ENCODE results near the gene PPAN. TPM values are rescaled to one million over a fixed set of nuclear protein-coding genes. Genes with fewer than 3 reads are reported as not detected.

PPAN gene
- total RNA-seq, 1 experiment from 2014 or later, result 101 TPM

- Histone ChIP-seq H2AFZ (ENCODE audit: low read depth, low read length, poor library complexity, severe bottlenecking) (no peak overlapping the region), H3K9me3 (ENCODE audit: control insufficient read depth in 1 of 2, insufficient read depth in 1 of 2, low read depth in 1 of 2, low read length in 2 of 2) (no peaks in the 10 kb centered on the region), H3K79me2 (ENCODE audit: insufficient read depth, low read length) (no peaks in the 10 kb centered on the region), H3K9ac (ENCODE audit: low read length) (no peak overlapping the region), H3K27me3 (ENCODE audit: insufficient read depth, low read length) (no peaks in the 10 kb centered on the region), H3K27ac (ENCODE audit: low read depth, low read length) (no peak overlapping the region), H4K20me1 (ENCODE audit: insufficient read depth) (no peaks in the 10 kb centered on the region), H3K9me2 (ENCODE audit: insufficient read depth) (no peaks in the 10 kb centered on the region), H3K4me2 (ENCODE audit: low read length) (no peak overlapping the region), H3K36me3 (ENCODE audit: control insufficient read depth in 1 of 2, insufficient read depth in 2 of 2, low read length in 2 of 2) (peaks cover 33 to 69% of the 10 kb centered on the region in 2 experiments; a peak in 3 of 4 replicates), H3K4me1 (ENCODE audit: control insufficient read depth in 1 of 2, insufficient read depth in 2 of 2, low read length in 2 of 2) (peaks cover 0 to 6% of the 10 kb centered on the region in 2 experiments; a peak in 2 of 4 replicates), H3K4me3 (replicated peaks in 1 of 2; ENCODE audit: low read depth in 1 of 2, low read length in 2 of 2) (no peak overlapping the region)
- ChIA-PET RAD21 (ENCODE audit: low non-redundant PET in 1 of 2, low total read pairs in 2 of 2, uncharacterized antibody in 2 of 2, unreplicated experiment in 2 of 2) (interaction anchor here in 1 of 2 experiments (0.6 kb wide), 1 partner anchor 114 kb away, joined by 5 read pairs; no protein-coding TSS in a partner anchor), POLR2A (no interaction called here), CTCF (no interaction called here)
- TF ChIP-seq EZH2 (IDR thresholded peaks at IDR 0.05), result no peak
- ATAC-seq, result 0 out of 2 replicates have a peak, but pooled peaks have one; percentile 6
- intact Hi-C loops (cut with micrococcal nuclease), result no loop called here
- no peak for DNase-seq (ENCODE audit: low read depth, low spot score)
- BruUV-seq (replicated peaks), result no TSS peak
Measured at GRCh38 chr19:10135551-10136334, 29.6 kb downstream of the PPAN start.

GRCh38 chr19:10136936-10137335 lies 30.8 kb downstream of the PPAN start:
- H3K36me3 ChIP-seq (ENCODE audit: control insufficient read depth in 1 of 2, insufficient read depth in 2 of 2, low read length in 2 of 2), result peaks cover 43 to 76% of the 10 kb centered on the region in 2 experiments
- intact Hi-C loops (cut with micrococcal nuclease), result no loop called here
- ATAC-seq, result no peak
- H3K27ac ChIP-seq (ENCODE audit: low read depth, low read length), result no peak overlapping the region
- no peak overlapping the region for H3K4me3 ChIP-seq (replicated peaks in 1 of 2; ENCODE audit: low read depth in 1 of 2, low read length in 2 of 2)
- BruUV-seq (replicated peaks), result no TSS peak
- H2AFZ ChIP-seq (ENCODE audit: low read depth, low read length, poor library complexity, severe bottlenecking), result no peak overlapping the region
- H3K4me2 ChIP-seq (ENCODE audit: low read length), result no peak overlapping the region
- peaks cover 0 to 2% of the 10 kb centered on the region in 2 experiments; a peak in 2 of 4 replicates for H3K4me1 ChIP-seq (ENCODE audit: control insufficient read depth in 1 of 2, insufficient read depth in 2 of 2, low read length in 2 of 2)
- no peaks in the 10 kb centered on the region for H3K27me3 ChIP-seq (ENCODE audit: insufficient read depth, low read length)
- no peaks in the 10 kb centered on the region; the same call in 1 of the 2 replicates for H3K79me2 ChIP-seq (ENCODE audit: insufficient read depth, low read length)
- H3K9me2 ChIP-seq (ENCODE audit: insufficient read depth), result no peaks in the 10 kb centered on the region
- H3K9ac ChIP-seq (ENCODE audit: low read length), result no peak overlapping the region
- POLR2A ChIA-PET, result no interaction called here
- RAD21 ChIA-PET (ENCODE audit: low non-redundant PET in 1 of 2, low total read pairs in 2 of 2, uncharacterized antibody in 2 of 2, unreplicated experiment in 2 of 2), result no interaction called here
- no peaks in the 10 kb centered on the region for H4K20me1 ChIP-seq (ENCODE audit: insufficient read depth)
- CTCF ChIA-PET, result no interaction called here
- no peak for DNase-seq (ENCODE audit: low read depth, low spot score)
- no peaks in the 10 kb centered on the region for H3K9me3 ChIP-seq (ENCODE audit: control insufficient read depth in 1 of 2, insufficient read depth in 1 of 2, low read depth in 1 of 2, low read length in 2 of 2)
- TF ChIP-seq MAX (IDR thresholded peaks at IDR 0.05), result no peak
- no peak for TF ChIP-seq EGR1 (IDR thresholded peaks at IDR 0.05; ENCODE audit: low read depth)
- TF ChIP-seq EZH2 (IDR thresholded peaks at IDR 0.05), result no peak
- no peak for TF ChIP-seq ZFX (IDR thresholded peaks at IDR 0.05)
- TF ChIP-seq CEBPB (IDR thresholded peaks at IDR 0.05; ENCODE audit: low read depth), result no peak
- TF ChIP-seq RAD21 (IDR thresholded peaks at IDR 0.05; ENCODE audit: low read depth), result no peak
- no peak for TF ChIP-seq ATF3 (IDR thresholded peaks at IDR 0.05)
- no peak for TF ChIP-seq YY1 (IDR thresholded peaks at IDR 0.05; ENCODE audit: extremely low read depth, insufficient replicate concordance, low read depth, low read length)
- no peak for TF ChIP-seq ELF1 (IDR thresholded peaks at IDR 0.05; ENCODE audit: borderline replicate concordance, low read depth)
- no peak for TF ChIP-seq EZH2phosphoT487 (IDR thresholded peaks at IDR 0.05; ENCODE audit: borderline replicate concordance)
- no peak for TF ChIP-seq ZNF274 (IDR thresholded peaks at IDR 0.05; ENCODE audit: low read depth, low read length)
- TF ChIP-seq FOSL1 (IDR thresholded peaks at IDR 0.05; ENCODE audit: low read depth), result no peak
- TF ChIP-seq SP1 (IDR thresholded peaks at IDR 0.05; ENCODE audit: low read depth), result no peak
- no peak for TF ChIP-seq CBX3 (IDR thresholded peaks at IDR 0.05; ENCODE audit: low read depth)
- no peak for TF ChIP-seq REST (IDR thresholded peaks at IDR 0.05; ENCODE audit: low read depth)
